NCI-H1048 (cell line): Measurements from ENCODE around the gene PLA2G2F.

Experiments used
- DNase-seq: peaks from one replicate; lab custom pipeline; 2025; lab: John Stamatoyannopoulos, UW

The PLA2G2F gene, protein sequence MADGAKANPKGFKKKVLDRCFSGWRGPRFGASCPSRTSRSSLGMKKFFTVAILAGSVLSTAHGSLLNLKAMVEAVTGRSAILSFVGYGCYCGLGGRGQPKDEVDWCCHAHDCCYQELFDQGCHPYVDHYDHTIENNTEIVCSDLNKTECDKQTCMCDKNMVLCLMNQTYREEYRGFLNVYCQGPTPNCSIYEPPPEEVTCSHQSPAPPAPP

GRCh38 chr1:20138961-20139550 lies at the start of gene PLA2G2F:
TSS of gene PLA2G2F (plus strand) at chr1:20139323. CDS start at chr1:20139428, 105 bp downstream.
- no peak for DNase-seq

- no peak for DNase-seq
Observed at GRCh38 chr1:20089328-20090077, 49.6 kb upstream of the PLA2G2F start.

DNA sequence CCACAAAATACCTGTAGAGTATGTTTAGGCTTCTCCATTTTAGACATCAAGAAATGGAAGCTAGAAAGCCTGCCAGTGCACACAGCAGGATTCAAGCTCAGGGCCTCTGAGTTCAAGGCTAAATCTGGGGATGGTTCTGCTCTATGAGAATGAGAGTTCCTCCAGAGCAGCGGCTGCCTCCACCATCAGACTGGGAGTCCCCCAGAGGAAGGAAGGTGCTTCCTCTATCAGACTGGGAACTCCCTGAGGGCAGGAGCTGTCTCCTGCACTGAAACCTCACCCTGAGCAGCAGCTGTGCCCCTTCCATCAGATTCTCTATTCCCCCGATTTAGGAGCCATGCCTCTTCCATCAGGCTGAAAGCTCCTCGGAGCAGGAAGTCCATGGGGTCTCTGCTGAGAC lies 49.0 kb upstream of the PLA2G2F start:
- no peak for DNase-seq

DNA sequence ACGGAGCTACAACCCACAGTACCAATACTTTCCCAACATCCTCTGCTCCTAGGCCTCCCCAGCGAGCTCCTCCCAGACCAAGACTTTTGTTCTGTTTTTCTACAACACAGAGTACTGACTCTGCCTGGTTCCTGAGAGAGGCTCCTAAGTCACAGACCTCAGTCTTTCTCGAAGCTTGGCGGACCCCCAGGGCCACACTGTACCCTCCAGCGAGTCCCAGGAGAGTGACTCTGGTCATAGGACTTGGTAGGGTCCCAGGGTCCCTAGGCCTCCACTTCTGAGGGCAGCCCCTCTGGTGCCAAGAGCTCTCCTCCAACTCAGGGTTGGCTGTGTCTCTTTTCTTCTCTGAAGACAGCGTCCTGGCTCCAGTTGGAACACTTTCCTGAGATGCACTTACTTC lies 48.5 kb upstream of the PLA2G2F start:
- DNase-seq: no peak

GRCh38 chr1:20093303-20093702 lies 45.8 kb upstream of the PLA2G2F start:
- no peak for DNase-seq

GRCh38 chr1:20093940-20094391 lies 45.2 kb upstream of the PLA2G2F start:
- no peak for DNase-seq

- no peak for DNase-seq
Observed at GRCh38 chr1:20095564-20096434, 43.3 kb upstream of the PLA2G2F start.

- DNase-seq: no peak
Observed at GRCh38 chr1:20096840-20097447, 42.2 kb upstream of the PLA2G2F start.

DNA sequence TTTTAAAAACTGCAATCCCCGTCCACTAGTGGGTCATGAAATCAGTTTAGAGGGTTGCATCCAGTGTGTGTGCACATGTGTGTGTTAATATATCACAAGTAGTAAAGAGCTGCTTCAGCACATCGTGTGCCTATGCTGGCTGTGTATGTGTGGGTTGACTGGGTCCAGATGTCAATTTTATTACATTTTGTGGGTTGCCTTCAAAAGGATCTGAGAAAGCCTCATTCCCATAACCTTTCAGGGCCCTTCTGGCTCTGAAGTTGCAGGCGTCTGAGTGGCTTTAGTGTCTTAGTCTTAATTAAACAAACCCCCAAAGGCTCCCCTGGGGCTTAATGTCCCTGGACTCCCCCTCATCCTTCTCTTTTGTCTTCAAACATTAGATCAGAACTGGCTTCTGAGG lies 39.6 kb upstream of the PLA2G2F start:
- no peak for DNase-seq

DNA sequence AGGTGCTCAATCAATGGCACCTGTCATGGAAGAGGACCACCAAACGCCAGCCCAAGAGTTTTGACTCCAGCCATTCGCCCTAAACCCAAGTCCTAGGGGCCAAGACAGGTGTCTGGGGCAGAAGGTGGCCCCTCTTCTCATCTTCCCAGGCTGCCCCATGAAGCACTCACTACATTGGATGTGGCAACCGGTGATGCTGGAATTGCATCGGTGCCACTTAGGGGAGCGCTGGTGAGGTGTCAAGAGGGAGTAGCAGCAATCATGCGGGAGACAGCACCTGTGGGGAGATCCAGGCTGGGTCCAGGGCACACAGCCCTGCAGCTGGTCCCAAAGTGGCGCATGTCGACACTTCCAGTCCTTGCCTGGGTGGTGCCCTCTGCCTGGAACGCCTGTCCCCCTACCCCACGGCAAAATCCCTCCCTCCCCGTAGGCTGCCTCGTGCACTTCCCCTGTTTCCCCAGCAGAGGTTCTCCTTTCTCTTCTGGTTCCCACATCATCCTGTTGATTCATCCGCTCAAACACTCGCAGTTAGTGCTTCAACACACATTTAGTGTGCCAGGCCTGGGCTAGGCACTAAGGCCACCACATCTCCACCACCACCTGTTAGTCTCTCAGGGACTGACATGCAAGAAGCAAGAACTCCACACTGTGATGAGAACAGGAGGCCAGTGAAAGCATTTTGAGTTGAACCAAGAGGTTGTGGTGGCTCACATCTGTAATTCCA lies 38.3 kb upstream of the PLA2G2F start:
- no peak for DNase-seq

DNA sequence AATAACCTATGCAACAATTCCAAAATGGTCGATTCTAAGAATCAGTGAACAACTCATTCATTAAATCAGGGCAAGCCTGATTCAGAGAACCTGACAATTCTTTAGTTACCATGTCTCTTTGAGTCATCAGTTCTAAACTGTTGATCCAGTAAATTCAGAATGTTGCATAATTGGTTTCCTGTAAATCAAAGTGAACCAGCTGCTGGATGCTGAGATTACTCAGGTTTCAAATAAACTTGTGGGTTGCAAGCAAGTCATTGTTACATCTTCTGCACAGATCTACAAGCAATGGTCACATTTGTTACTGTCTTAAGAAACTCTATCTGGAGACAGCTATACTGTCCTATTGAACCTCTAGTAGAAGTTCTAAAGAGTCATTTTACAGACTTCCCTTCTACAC lies 36.2 kb upstream of the PLA2G2F start:
- DNase-seq: no peak

DNA sequence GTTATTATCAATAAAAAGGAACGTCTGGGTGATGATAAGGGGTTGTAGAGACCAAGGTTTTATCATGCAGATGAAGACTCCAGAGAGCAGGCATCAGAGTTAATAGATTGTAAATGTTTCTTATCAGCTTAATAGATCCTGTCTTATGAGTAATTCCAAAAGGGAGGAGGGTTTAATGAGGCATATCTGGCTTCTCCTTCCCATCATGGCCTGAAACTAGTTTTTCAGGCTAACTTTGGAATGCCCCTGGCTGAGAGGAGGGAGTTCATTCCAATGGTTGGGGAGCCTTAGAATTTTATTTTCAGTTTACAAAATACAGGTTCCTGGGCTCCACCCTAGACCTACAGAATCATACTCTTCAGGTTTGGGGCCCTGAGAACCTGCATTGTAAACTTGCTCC lies 33.3 kb upstream of the PLA2G2F start:
- no peak for DNase-seq

DNA sequence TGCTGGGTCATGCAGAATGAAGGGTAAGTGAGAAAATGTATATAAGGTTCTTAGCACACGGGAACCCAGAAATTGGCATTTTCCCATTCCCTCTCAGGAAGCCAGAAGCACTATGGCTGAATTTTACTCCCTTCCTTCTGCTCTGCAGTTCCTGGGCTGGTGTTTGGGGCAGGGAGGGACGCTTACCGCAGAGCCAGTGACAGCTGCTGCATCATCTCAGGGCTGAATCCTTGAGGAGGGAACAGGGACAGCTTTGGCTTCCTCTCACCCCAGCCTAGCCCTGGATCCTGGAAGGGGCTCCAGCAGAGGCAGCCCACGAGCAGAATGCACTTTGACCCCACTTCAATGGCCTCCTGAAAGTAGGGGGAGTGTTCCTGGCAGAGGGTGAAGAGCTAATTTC lies 31.8 kb upstream of the PLA2G2F start:
- no peak for DNase-seq

- DNase-seq: no peak
Observed at GRCh38 chr1:20107796-20108195, 31.3 kb upstream of the PLA2G2F start.

DNA sequence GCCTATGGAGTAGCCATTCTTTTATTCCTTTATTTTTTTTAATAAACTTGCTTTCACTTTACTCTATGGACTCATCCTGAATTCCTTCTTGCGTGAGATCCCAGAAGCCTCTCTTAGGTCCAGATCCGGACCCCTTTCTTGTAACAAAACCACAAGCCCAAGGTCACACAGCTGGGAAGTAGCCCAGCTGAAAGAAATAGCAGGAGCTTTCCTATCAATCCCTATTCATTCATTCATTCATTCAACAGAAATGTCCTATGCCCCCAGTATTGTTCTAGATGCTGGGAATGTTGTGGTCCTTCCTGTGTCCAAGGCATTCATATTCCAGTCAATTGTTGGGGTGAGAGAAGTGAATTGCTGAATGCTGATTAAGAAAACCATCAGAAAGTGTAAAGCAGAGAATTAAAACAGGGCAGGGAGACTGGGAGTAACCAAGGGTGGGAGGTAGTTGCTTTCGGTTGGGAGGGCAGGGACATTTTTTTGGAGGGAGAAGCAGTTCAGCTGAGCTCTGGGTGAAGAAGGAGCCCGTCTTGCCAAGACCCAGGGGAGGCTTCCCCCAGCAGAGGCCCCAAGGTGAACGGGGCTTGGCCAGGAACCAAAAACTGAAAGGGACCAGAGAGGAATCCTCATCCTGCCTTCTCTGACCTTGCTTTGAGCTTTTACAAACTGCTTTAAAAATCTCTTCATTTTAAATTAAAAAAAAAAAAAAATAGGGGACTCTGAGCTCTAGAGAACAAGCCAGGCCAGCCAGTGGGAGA lies 30.6 kb upstream of the PLA2G2F start:
- no peak for DNase-seq

- no peak for DNase-seq
Observed at GRCh38 chr1:20109223-20109856, 29.8 kb upstream of the PLA2G2F start.

DNA sequence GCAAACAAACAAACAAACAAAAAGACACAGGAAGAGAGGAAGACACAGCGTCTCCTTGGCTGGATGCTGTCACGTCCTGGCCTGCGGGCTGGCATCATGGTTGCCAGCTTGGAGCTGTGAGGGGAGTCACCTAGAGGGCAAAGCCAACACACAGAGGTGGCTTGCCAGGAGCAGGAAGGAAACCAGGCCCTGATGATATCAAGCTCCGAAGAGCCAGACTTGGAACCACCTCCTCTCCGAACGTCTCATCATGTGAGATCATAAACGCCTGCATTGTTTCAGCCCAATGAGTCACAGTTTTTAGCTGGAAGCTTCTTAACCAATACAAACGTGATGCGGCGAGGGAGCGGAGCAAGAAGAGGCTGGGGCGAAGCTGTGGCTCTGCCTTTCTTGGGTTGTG lies 28.4 kb upstream of the PLA2G2F start:
- no peak for DNase-seq

- no peak for DNase-seq
Observed at GRCh38 chr1:20111452-20111851, 27.7 kb upstream of the PLA2G2F start.

GRCh38 chr1:20112279-20113000 lies 26.7 kb upstream of the PLA2G2F start:
- DNase-seq: no peak
